Measurements from ENCODE around the gene XPR1.
"Not testable (repeated sequence)": the region's sequence is repeated elsewhere in the genome, so short reads cannot be mapped to it uniquely, and the experiment has no call there.

The XPR1 gene

DNA sequence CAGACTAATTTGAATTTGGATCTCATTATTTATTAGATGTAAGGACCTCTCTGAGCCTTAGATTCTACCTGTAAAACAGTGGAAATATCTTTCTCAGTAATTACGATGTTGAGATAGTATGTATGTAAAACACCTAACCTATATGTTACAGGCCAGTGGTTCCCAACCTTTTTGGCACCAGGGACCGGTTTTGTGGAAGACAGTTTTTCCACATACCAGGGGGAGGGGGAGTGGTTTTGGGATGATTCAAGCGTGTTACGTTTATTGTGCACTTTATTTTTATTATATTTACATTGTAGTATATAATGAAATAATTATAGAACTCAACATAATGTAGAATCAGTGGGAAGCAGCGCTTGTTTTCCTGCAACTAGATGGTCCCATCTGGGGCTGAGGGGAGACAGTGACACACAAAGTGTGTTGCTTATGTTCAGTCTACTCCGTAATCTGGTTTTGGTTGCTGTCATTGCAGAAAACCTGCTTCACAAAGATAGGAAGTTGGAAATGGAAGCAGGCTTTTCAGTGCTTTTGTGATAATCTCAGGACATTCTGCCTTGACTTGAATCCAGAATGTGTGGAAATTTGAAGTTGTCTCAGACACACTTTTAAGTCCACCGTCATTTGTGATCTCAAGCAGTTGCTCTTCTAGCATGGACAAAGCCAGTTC, 12.8 kb downstream of the XPR1 start:
- DNase-seq, result no peak

GRCh38 chr1:180645261-180645660, 13.4 kb downstream of the XPR1 start:
- DNase-seq, result not testable (repeated sequence)

GRCh38 chr1:180646093-180646492, 14.3 kb downstream of the XPR1 start:
- no peak for DNase-seq

GRCh38 chr1:180646547-180646946, 14.7 kb downstream of the XPR1 start:
- DNase-seq, result no peak

DNA sequence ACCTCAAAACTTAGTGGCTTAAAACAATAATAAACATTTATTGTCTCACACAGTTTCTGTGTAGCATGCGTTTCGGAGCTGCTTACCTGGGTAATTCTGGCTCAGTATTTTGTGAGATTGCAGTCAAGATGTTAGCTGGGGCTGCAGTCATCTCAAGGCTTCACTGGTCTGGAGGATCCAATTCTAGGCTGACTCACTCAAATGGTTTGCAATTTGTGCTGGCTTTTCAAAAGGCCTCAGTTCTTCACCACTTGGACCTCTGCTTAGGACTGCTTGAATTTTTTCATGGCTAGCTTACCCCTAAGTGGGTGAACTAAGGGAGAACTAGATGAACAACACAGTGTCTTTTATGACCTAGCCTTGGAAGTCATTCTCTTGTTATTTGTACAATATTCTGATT, 21.0 kb downstream of the XPR1 start:
- DNase-seq, result no peak

DNA sequence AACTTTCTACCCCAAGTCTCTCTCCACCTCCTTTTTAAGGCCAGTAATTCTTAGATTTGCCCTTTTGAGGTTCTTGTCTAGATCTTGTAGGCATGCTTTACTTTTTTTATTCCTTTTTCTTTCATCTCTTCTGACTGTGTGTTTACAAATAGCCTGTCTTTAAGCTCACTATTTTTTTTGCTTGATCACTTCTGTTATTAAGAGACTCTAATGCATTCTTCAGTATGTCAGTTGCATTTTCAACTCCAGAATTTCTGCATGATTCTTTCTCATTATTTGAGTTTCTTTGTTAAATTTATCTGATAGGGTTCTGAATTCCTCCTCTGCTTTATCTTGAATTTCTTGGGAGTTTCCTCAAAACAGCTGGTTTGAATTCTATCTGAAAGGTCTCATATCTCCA, 30.9 kb downstream of the XPR1 start:
- DNase-seq, result no peak

DNA sequence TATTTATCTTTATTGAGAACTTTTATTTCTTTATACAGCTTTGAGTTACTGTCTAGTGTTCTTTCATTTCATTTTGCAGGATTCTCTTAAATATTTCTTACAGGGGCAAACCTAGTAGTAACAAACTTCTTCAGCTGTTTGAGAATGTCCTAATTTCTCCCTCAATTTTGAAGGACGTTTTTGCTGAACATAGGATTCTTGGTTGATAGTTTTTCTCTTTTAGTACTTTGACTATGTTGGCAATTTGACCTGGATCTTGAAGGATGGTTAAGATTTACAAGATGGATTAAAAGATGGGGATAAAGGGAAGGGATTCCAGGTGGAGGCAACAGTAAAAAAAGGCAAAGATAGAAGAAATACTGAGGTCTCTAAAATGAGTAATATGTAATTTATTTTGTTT, 38.9 kb downstream of the XPR1 start:
- no peak for DNase-seq

GRCh38 chr1:180672105-180672504, 40.3 kb downstream of the XPR1 start:
- no peak for DNase-seq

- no peak for DNase-seq
Measured at GRCh38 chr1:180672505-180672904, 40.7 kb downstream of the XPR1 start.

DNA sequence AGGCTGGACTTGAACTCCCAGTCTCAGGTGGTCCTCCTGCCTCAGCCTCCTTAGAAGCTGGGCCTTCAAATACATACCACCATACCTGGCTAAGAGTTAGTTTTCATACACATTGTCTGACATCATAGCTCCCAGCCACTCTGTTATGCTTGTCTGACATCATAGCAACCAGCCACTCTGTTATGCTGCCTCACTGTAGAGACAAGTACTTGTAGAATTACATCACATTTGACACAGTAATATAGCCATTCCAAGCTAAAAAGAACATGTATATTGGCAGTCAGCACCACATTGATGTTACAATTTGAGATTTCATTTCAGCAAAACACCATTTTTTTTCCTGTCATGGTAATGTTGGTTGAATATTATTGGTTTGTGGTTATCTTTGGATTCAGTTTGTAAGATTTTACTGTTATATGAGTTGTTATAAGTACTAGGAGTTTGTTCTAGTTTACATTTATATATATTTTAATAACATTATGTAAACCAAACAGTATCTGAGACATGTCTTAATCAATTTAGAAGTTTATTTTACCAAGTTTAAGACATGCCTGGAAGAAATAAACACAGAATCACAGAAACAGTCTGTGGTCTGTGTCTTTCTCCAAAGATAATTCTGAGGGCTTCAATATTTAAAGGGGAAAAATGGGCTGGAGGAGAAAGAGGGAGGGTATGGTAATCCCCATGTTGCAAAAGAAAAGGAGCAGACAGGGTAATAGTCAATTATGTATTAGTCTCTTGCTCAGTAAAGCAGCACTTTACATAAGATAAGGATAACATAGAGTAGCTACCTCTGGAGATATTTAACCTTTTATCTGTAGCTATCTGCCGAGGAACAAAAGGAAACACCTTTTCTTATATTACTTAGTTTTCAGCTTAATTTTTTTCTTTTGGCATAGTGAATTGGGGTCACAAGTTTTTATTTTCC, 43.0 kb downstream of the XPR1 start:
- no peak for DNase-seq

DNA sequence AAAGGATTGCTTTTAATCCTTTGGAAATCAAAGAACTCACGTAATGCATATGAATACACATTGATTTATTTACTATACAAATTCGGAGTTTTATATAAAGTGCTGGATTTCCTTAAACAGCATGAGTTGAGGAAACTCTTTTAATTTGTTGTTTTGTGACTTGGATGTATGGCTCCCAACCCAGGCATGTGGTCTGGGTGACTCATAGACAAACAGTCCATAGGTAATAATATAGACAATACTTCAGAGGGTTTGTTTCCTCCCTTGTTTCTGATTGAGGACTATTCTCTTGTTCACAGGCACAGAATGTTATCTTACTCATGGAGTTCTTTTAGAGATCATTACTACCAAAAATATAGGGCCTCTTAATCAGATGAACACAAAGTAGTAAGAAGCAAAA, 43.8 kb downstream of the XPR1 start:
- DNase-seq, result no peak

DNA sequence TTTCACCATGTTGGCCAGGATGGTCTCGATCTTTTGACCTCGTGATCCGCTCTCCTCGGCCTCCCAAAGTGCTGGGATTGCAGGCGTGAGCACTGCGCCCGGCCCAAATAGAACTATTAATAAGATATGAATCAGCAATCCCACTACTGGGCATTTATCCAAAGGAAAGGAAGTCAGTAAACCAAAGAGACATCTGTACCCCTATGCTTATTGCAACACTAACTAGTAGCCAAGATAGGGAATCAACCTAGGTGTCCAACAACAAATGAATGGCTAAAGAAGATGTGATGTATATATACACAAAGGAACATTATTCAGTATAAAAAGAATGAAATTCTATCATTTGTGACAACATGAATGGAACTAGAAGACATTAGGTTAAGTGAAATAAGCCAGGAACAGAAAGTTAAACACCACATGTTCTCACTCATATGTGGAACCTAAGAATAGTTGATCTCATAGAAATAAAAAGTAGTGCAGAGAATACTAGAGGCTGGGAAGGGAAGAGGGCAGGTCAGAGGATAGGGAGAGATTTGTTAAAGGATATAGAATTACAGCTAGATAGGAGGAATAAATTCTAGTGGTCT, 48.8 kb downstream of the XPR1 start:
- DNase-seq, result no peak

DNA sequence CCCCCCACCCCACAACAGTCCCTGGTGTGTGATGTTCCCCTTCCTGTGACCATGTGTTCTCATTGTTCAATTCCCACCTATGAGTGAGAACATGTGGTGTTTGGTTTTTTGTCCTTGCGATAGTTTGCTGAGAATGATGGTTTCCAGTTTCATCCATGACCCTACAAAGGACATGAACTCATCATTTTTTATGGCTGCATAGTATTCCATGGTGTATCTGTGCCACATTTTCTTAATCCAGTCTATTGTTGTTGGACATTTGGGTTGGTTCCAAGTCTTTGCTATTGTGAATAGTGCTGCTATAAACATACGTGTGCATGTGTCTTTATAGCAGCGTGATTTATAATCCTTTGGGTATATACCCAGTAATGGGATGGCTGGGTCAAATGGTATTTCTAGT, 51.3 kb downstream of the XPR1 start:
- DNase-seq, result not testable (repeated sequence)

GRCh38 chr1:180691322-180691913, 59.6 kb downstream of the XPR1 start:
- no peak for DNase-seq

GRCh38 chr1:180693564-180694244, 61.9 kb downstream of the XPR1 start:
- DNase-seq, result no peak

- DNase-seq, result no peak
Measured at GRCh38 chr1:180695282-180695681, 63.5 kb downstream of the XPR1 start.

- no peak for DNase-seq
Measured at GRCh38 chr1:180696361-180696760, 64.5 kb downstream of the XPR1 start.

GRCh38 chr1:180698580-180698979, 66.8 kb downstream of the XPR1 start:
- DNase-seq, result no peak

DNA sequence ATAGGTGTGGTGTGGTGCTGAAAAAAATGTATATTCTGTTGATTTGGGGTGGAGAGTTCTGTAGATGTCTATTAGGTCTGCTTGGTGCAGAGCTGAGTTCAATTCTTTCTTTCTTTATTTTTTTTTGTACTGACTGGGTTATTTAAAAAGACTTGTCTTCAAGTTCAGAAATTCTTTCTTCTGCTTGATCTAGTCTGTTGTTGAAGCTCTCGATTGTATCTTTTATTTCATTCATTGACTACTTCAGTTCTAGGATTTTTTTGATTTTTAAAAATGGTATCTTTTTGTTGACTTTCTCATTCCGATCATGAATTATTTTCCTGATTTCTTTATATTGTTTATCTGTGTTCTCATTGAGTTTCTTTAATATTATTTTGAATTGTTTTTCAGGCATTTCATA, 70.6 kb downstream of the XPR1 start:
- not testable (repeated sequence) for DNase-seq

DNA sequence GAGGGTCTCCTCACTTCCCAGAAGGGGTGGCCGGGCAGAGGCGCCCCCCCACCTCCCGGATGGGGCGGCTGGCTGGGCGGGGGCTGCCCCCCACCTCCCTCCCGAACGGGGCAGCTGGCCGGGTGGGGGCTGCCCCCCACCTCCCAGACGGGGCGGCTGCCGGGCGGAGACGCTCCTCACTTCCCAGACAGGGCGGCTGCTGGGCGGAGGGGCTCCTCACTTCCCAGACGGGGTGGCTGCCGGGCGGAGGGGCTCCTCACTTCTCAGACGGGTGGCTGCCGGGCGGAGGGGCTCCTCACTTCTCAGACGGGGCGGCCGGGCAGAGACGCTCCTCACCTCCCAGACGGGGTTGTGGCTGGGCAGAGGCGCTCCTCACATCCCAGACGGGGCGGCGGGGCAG, 78.9 kb downstream of the XPR1 start:
- DNase-seq, result not testable (repeated sequence)

DNA sequence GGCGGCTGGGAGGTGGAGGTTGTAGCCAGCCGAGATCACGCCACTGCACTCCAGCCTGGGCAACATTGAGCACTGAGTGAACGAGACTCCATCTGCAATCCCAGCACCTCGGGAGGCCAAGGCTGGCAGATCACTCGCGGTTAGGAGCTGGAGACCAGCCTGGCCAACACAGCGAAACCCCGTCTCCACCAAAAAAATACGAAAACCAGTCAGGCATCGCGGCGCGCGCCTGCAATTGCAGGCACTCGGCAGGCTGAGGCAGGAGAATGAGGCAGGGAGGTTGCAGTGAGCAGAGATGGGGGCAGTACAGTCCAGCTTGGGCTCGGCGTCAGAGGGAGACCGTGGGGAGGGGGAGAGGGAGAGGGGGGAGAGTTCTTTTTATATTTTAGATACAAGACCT, 79.4 kb downstream of the XPR1 start:
- not testable (repeated sequence) for DNase-seq

GRCh38 chr1:180720753-180721152, 88.9 kb downstream of the XPR1 start:
- no peak for DNase-seq

- no peak for DNase-seq
Measured at GRCh38 chr1:180722586-180722985, 90.8 kb downstream of the XPR1 start.
